GM18951 (cell line): ENCODE data around the gene KRT2.

Experiments used
- POLR2A ChIP-seq: IDR thresholded peaks from 4 replicates; pipeline ENCODE4 v1.6.1; 2011; ENCODE audit warnings: mild to moderate bottlenecking; ENCODE audit not compliant: insufficient read length, insufficient read depth; ENCODE audit errors: extremely low read depth
- in situ Hi-C: fragments of 300-500 bp; cut with MboI; formaldehyde crosslinking; loops from one replicate; pipeline ENCODE4 v1.12.0; 2022; ENCODE audit warnings: low sequenced_read_pairs, mixed read lengths, inconsistent platforms; ENCODE audit not compliant: unreplicated experiment

The KRT2 gene

DNA sequence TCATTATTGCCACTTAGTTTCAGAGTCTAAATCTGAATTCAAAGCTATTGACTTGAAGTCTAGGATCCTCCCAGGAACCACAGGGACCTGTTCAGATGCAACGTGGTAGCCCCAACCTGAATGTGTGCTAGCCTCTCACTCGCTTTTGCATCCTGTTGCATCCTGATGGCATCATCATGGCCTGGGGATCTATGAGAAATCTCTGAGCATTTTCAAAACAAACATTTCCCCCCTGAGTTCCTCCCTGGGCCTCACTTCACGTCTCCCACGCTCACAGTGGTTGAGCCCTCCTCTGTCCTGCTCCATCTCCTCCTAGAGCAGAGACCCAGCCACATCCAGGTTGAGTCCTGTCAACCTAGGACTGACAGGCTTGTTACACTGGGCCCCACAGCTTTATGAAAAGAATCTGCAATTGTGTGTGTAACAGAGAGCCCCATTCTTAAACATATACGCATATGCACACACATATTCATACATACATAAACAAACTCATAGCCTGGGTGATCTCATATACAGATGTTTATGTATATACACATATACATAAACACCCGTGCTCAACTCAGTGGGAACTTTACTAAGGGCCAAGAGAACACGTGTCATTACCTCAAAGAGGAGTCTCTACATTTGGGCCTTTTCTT, 45.3 kb downstream of the KRT2 start:
- TF ChIP-seq POLR2A: no peak
- in situ Hi-C loops: no loop called here

DNA sequence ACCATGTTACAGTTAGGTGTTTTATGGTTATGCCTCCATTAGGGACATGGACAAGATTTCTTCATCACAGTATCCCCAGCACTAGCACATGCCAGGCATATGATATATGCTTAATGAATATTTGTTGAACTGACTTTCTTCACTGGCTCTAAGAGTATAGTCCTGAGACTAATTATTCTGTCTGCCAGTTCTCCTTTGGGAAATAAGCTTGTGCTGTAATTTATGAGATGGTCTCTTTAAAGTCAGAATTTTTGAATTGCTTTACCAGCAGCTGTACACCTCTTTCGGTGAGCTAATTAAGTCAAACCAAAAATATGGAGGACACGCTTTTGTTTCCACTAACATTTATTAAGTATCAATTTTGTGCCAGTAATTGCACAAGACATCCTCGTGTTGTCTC, 45.9 kb downstream of the KRT2 start:
- no peak for TF ChIP-seq POLR2A
- in situ Hi-C loops: no loop called here

DNA sequence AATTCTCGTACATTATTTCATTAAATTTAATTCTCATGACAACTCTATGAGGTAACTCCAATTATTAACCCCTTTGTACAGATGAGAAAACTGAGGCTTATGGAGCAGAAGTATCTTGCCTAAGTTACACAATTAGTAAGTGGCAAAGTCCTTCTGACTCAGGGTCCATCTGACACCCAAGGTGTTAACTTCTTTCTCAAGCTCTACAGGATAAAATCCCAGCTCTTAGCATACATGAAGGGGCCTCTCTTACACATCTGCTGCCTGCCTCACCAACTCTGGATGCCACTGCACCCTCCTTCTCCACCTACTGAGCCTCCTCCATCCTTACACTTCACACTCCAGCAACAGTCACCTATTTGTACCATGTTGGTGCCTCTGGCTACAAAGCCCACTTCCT, 46.5 kb downstream of the KRT2 start:
- TF ChIP-seq POLR2A: no peak
- in situ Hi-C loops: no loop called here

GRCh38 chr12:52604859-52605258, 47.2 kb downstream of the KRT2 start:
- in situ Hi-C loops: no loop called here
- TF ChIP-seq POLR2A: no peak

- no peak for TF ChIP-seq POLR2A
- in situ Hi-C loops: no loop called here
Measured at GRCh38 chr12:52603314-52603713, 48.7 kb downstream of the KRT2 start.

- TF ChIP-seq POLR2A: no peak
- in situ Hi-C loops: no loop called here
Measured at GRCh38 chr12:52602552-52602951, 49.5 kb downstream of the KRT2 start.

- in situ Hi-C loops: no loop called here
- no peak for TF ChIP-seq POLR2A
Measured at GRCh38 chr12:52601671-52602070, 50.3 kb downstream of the KRT2 start.

DNA sequence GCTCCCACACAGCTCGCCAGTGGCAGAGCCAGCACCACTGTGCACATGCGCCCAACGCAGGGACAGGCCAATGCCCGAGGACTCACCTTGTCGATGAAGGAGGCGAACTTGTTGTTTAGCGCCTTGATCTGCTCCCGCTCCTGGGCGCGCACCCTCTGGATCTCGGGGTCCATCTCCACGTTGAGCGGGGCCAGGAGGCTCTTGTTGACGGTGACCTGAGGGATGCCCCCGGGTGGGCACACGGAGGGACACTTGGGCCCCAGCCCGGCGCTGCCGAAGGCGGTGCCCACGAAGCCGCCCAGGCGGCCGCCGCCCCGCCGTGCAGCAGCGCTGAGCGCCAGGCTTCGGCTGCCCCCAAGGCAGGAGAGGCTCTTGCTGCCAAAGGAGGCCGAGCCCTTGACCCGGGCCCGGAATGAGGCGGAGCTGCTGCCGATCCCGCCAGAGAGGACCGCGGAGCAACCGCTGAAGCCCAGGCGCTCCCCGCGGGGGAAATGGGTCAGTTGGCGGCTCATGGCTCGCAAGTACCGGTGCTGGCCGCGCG, 51.0 kb downstream of the KRT2 start, which contains the start of gene KRT72:
KRT72 (minus strand) TSS at position 523 of the 541 bp plus-strand sequence; CDS start at position 512, 11 bp downstream.
- in situ Hi-C loops: no loop called here
- no peak for TF ChIP-seq POLR2A

- TF ChIP-seq POLR2A: no peak
- in situ Hi-C loops: no loop called here
Measured at GRCh38 chr12:52600475-52600874, 51.5 kb downstream of the KRT2 start.

- no peak for TF ChIP-seq POLR2A
- in situ Hi-C loops: no loop called here
Measured at GRCh38 chr12:52600071-52600470, 51.9 kb downstream of the KRT2 start.

- in situ Hi-C loops: no loop called here
- no peak for TF ChIP-seq POLR2A
Measured at GRCh38 chr12:52598966-52599365, 53.0 kb downstream of the KRT2 start.
